Measurements from ENCODE around the gene MTX1.
"Not testable (repeated sequence)": the region's sequence is repeated elsewhere in the genome, so short reads cannot be mapped to it uniquely, and the experiment has no call there.

MTX1 gene

GRCh38 chr1:155241841-155242264, 33.4 kb downstream of the MTX1 start:
- DNase-seq, result no peak

- DNase-seq, result no peak
Observed at GRCh38 chr1:155242805-155243358, 34.4 kb downstream of the MTX1 start.

GRCh38 chr1:155244368-155245162, 36.1 kb downstream of the MTX1 start:
- peak; percentile 98 for DNase-seq

- no peak for DNase-seq
Observed at GRCh38 chr1:155245163-155245524, 36.6 kb downstream of the MTX1 start.

GRCh38 chr1:155246796-155247195, 38.3 kb downstream of the MTX1 start:
- not testable (repeated sequence) for DNase-seq

GRCh38 chr1:155247667-155248553, 39.4 kb downstream of the MTX1 start:
- no peak for DNase-seq

- DNase-seq, result no peak
Observed at GRCh38 chr1:155250246-155250632, 41.7 kb downstream of the MTX1 start.

GRCh38 chr1:155250633-155251449, 42.3 kb downstream of the MTX1 start:
- peak; percentile 74 for DNase-seq

GRCh38 chr1:155251566-155251965, 43.1 kb downstream of the MTX1 start:
- no peak for DNase-seq

- no peak for DNase-seq
Observed at GRCh38 chr1:155253208-155253607, 44.7 kb downstream of the MTX1 start.

- no peak for DNase-seq
Observed at GRCh38 chr1:155253797-155254196, 45.3 kb downstream of the MTX1 start.

GRCh38 chr1:155254228-155254713, 45.8 kb downstream of the MTX1 start:
- DNase-seq, result no peak

- DNase-seq, result no peak
Observed at GRCh38 chr1:155254714-155255242, 46.3 kb downstream of the MTX1 start.

GRCh38 chr1:155255243-155256007, 46.9 kb downstream of the MTX1 start, which contains the start of gene ENTREP3:
TSS of gene ENTREP3 (minus strand) at chr1:155255483. CDS start at chr1:155254877, 606 bp downstream.
- DNase-seq, result peak; percentile 74

GRCh38 chr1:155256058-155256852, 47.8 kb downstream of the MTX1 start:
- no peak for DNase-seq

GRCh38 chr1:155260276-155260675, 51.8 kb downstream of the MTX1 start:
- DNase-seq, result no peak

GRCh38 chr1:155261493-155261851, 53.0 kb downstream of the MTX1 start:
- DNase-seq, result no peak

- DNase-seq, result peak; percentile 99
Observed at GRCh38 chr1:155261852-155262673, 53.6 kb downstream of the MTX1 start, which contains the start of gene SCAMP3. TSS of gene SCAMP3 (minus strand) at chr1:155262360. CDS start at chr1:155262151, 209 bp downstream.

GRCh38 chr1:155263067-155263466, 54.6 kb downstream of the MTX1 start:
- no peak for DNase-seq
